Uterus (tissue), 4 donors: ENCODE data around the gene ZMYND11. TPM values are rescaled to one million over a fixed set of nuclear protein-coding genes. Genes with fewer than 3 reads are reported as not detected.

Experiments used
- DNase-seq, 2 donors: peaks; one replicate each; pipeline ENCODE4 v3.0.0-alpha.2; 2019 to 2020
- H3K27ac ChIP-seq, 2 donors: fragments of 200-600 bp; sonication (generic); 1 replicate in 1 of 2; 2 replicates in 1 of 2; pipeline ENCODE4 v1.5.1; 2016 to 2018
- H3K27me3 ChIP-seq, 2 donors: fragments of 200-600 bp; sonication (generic); one replicate each; pipeline ENCODE4 v1.5.1; 2018 to 2019; ENCODE audit warnings: control low read depth in 1 of 2
- H3K36me3 ChIP-seq, 2 donors: fragments of 200-600 bp; sonication (generic); one replicate each; pipeline ENCODE4 v1.5.1; 2019; ENCODE audit warnings: control low read depth in 1 of 2
- H3K4me1 ChIP-seq, 2 donors: fragments of 200-600 bp; sonication (generic); one replicate each; pipeline ENCODE4 v1.5.1; 2018 to 2019; ENCODE audit warnings: control low read depth in 1 of 2
- H3K4me3 ChIP-seq, 2 donors: fragments of 200-600 bp; sonication (generic); 1 replicate in 1 of 2; 2 replicates in 1 of 2; pipeline ENCODE4 v1.5.1; 2018 to 2019; ENCODE audit warnings: mild to moderate bottlenecking in 1 of 2
- H3K9me3 ChIP-seq, 2 donors: fragments of 200-600 bp; sonication (generic); one replicate each; pipeline ENCODE4 v1.5.1; 2019; ENCODE audit warnings: control low read depth in 1 of 2
- POLR2A ChIP-seq, 2 donors: fragments of 450-650 bp; IDR thresholded peaks; one replicate each; pipeline ENCODE4 v1.6.1; 2016; ENCODE audit warnings: antibody characterized with exemption in 2 of 2, mild to moderate bottlenecking in 1 of 2, moderate library complexity in 1 of 2
- intact Hi-C: fragments of 100-400 bp; cut with DNase I; formaldehyde crosslinking; loops from one replicate; pipeline ENCODE4 v1.15.1; 2023; ENCODE audit warnings: low total_unique reads
- total RNA-seq, 4 donors: library from RNA; depleted of rRNA in 3 of 4; stranded (reverse); fragments of >200 nt in 3 of 4; gene quantifications; one replicate each; pipeline versions ENCODE4 v1.1.0 to v1.2.4, GENCODE V29; 2014 to 2023
- TF ChIP-seq, protein P1 (sequence below), 4 experiments: fragments of 200-600 bp in 2 of 4; fragments of 450-650 bp in 2 of 4; sonication (generic) in 2 of 4; IDR thresholded peaks; one replicate each; pipeline ENCODE4 v1.5.1; 2016 to 2019; ENCODE audit warnings: antibody characterized with exemption in 4 of 4, mild to moderate bottlenecking in 2 of 4, moderate library complexity in 1 of 4
- donor health status: DM: yes; HTN: yes; CAD: no.

Gene ZMYND11
- total RNA-seq, 4 donors from 2014 or later = 54.1 to 122 (median 104) TPM

DNA sequence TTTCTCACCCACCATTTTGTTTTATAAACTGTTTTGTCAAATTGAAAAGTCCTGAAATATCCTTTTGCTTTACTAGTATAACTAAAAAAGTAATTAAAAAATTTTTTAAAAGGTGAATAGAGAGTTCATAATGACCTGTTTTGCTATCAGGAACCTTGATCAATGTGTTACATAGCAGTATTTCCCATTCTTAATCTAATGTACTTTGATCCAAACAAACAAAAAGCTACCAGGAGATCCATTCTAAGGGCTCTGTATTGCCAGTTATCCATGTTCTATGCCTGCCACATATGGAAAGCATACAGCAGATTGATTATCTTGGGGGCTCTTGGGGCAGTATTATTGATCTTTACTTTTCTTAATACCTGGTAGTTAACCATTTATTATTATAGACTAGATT, 32.1 kb downstream of the ZMYND11 start:
- TF ChIP-seq POLR2A (IDR thresholded peaks at IDR 0.05) = no peak
- TF ChIP-seq, protein P1, sequence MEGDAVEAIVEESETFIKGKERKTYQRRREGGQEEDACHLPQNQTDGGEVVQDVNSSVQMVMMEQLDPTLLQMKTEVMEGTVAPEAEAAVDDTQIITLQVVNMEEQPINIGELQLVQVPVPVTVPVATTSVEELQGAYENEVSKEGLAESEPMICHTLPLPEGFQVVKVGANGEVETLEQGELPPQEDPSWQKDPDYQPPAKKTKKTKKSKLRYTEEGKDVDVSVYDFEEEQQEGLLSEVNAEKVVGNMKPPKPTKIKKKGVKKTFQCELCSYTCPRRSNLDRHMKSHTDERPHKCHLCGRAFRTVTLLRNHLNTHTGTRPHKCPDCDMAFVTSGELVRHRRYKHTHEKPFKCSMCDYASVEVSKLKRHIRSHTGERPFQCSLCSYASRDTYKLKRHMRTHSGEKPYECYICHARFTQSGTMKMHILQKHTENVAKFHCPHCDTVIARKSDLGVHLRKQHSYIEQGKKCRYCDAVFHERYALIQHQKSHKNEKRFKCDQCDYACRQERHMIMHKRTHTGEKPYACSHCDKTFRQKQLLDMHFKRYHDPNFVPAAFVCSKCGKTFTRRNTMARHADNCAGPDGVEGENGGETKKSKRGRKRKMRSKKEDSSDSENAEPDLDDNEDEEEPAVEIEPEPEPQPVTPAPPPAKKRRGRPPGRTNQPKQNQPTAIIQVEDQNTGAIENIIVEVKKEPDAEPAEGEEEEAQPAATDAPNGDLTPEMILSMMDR (IDR thresholded peaks at IDR 0.05) = no peak
- H3K36me3 ChIP-seq = no peaks in the 10 kb centered on the region
- H3K27me3 ChIP-seq = no peaks in the 10 kb centered on the region
- H3K9me3 ChIP-seq = no peaks in the 10 kb centered on the region
- intact Hi-C loops = no loop called here
- no peaks in the 10 kb centered on the region for H3K4me1 ChIP-seq
- no peak overlapping the region for H3K4me3 ChIP-seq
- no peak overlapping the region for H3K27ac ChIP-seq
- DNase-seq = no peak

DNA sequence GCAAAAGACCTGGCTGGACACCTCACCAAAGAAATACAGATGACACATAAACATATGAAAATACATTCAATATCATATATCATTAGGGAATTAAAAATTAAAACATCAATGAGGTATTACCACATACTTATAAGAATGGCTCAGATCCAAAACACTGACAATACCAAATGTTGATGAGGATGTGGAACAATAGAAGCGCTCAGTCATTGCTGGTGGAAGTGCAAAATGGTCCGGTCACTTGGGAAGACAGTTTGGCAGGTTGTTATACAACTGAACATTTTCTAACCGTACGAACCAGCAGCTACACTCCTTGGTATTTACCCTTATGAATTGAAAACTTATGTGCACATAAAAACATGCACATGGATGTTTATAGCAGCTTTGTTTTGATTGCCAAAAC, 38.5 kb downstream of the ZMYND11 start:
- intact Hi-C loops = no loop called here
- H3K4me3 ChIP-seq = no peak overlapping the region
- TF ChIP-seq, protein P1 (IDR thresholded peaks at IDR 0.05) = no peak
- TF ChIP-seq POLR2A (IDR thresholded peaks at IDR 0.05) = no peak
- H3K36me3 ChIP-seq = no peaks in the 10 kb centered on the region
- no peak for DNase-seq
- H3K27me3 ChIP-seq = no peaks in the 10 kb centered on the region
- no peaks in the 10 kb centered on the region for H3K9me3 ChIP-seq
- no peak overlapping the region for H3K27ac ChIP-seq
- no peaks in the 10 kb centered on the region for H3K4me1 ChIP-seq

- Histone ChIP-seq H3K36me3 (no peaks in the 10 kb centered on the region), H3K27ac (no peak overlapping the region), H3K9me3 (no peaks in the 10 kb centered on the region), H3K4me3 (no peak overlapping the region), H3K27me3 (no peaks in the 10 kb centered on the region), H3K4me1 (no peaks in the 10 kb centered on the region)
- TF ChIP-seq POLR2A (IDR thresholded peaks at IDR 0.05) = no peak
- TF ChIP-seq, protein P1 (IDR thresholded peaks at IDR 0.05) = no peak
- intact Hi-C loops = no loop called here
- DNase-seq = no peak
These were observed 41.4 kb downstream of the ZMYND11 start for GRCh38 chr10:176677-177076.

GRCh38 chr10:178208-178607, 43.0 kb downstream of the ZMYND11 start:
- Histone ChIP-seq H3K4me3 (no peak overlapping the region), H3K9me3 (no peaks in the 10 kb centered on the region), H3K36me3 (no peaks in the 10 kb centered on the region), H3K27ac (no peak overlapping the region), H3K4me1 (no peaks in the 10 kb centered on the region), H3K27me3 (no peaks in the 10 kb centered on the region)
- TF ChIP-seq, protein P1 (IDR thresholded peaks at IDR 0.05) = peak in 3 of 4 experiments; percentile 26 to 43 (median 32)
- TF ChIP-seq POLR2A (IDR thresholded peaks at IDR 0.05) = no peak
- intact Hi-C loops = no loop called here
- no peak for DNase-seq

DNA sequence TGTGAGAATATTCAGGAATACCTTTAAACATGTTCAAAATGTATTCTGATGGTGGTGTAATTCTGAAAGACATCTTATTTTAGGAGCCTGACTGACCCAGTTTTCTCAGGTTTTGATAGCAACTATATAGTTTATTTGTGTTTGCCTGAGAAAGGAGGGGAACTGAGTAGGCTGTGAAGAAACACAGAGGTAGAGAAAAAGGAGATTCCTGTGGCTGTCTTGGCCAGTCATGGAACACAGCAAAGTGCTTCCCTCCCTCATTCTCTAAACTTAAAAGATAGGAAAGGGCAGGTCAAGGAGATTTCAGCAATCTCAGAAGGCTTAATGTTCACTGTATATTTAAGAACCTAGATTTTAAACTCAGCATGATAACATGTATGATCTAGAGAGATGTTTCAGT, 43.5 kb downstream of the ZMYND11 start:
- no peaks in the 10 kb centered on the region for H3K4me1 ChIP-seq
- no peaks in the 10 kb centered on the region for H3K36me3 ChIP-seq
- peaks cover 0 to 2% of the 10 kb centered on the region in 2 donors for H3K9me3 ChIP-seq
- H3K27ac ChIP-seq = no peak overlapping the region
- no peak overlapping the region for H3K4me3 ChIP-seq
- H3K27me3 ChIP-seq = no peaks in the 10 kb centered on the region
- TF ChIP-seq, protein P1 (IDR thresholded peaks at IDR 0.05) = no peak
- TF ChIP-seq POLR2A (IDR thresholded peaks at IDR 0.05) = no peak
- intact Hi-C loops = no loop called here
- no peak for DNase-seq
